RWPE2 (cell line): ENCODE results near the gene ST3GAL3.

Experiments used
- ATAC-seq: fragments of 200-7000 bp; cut with Tn5 transposase; 3 replicates; pipeline ENCODE4 v1.9.1; 2021; ENCODE audit warnings: low read depth
- DNase-seq: peaks from one replicate; pipeline ENCODE4 v3.0.0-alpha.2; 2020; ENCODE audit warnings: low spot score
- H3K27ac ChIP-seq: fragments of 450-650 bp; 2 replicates; pipeline ENCODE4 v1.5.1; 2017; ENCODE audit warnings: mild to moderate bottlenecking; ENCODE audit not compliant: poor library complexity, severe bottlenecking
- H3K27me3 ChIP-seq: fragments of 250-450 bp; sonication (Bioruptor Pico); 2 replicates; pipeline ENCODE4 v1.5.1; 2021; ENCODE audit warnings: mild to moderate bottlenecking, moderate library complexity; ENCODE audit not compliant: insufficient read depth, poor library complexity, severe bottlenecking
- H3K36me3 ChIP-seq: fragments of 250-450 bp; sonication (Bioruptor Pico); 2 replicates; pipeline ENCODE4 v1.5.1; 2020; ENCODE audit warnings: low read depth, mild to moderate bottlenecking, moderate library complexity
- H3K4me1 ChIP-seq: fragments of 250-450 bp; sonication (Bioruptor Pico); 2 replicates; pipeline ENCODE4 v1.5.1; 2021; ENCODE audit warnings: mild to moderate bottlenecking, moderate library complexity; ENCODE audit not compliant: insufficient read depth, poor library complexity, severe bottlenecking
- H3K4me3 ChIP-seq: fragments of 250-450 bp; sonication (Bioruptor Pico); 2 replicates; pipeline ENCODE4 v1.5.1; 2021; ENCODE audit warnings: mild to moderate bottlenecking, moderate library complexity; ENCODE audit not compliant: severe bottlenecking
- H3K9me3 ChIP-seq: fragments of 250-450 bp; sonication (Bioruptor Pico); 2 replicates; pipeline ENCODE4 v1.5.1; 2021; ENCODE audit warnings: mild to moderate bottlenecking, moderate library complexity; ENCODE audit not compliant: severe bottlenecking
- TF ChIP-seq, protein P1 (sequence below): fragments of 450-650 bp; IDR thresholded peaks from one replicate; pipeline ENCODE4 v1.5.1; 2017; ENCODE audit warnings: mild to moderate bottlenecking, moderate library complexity; ENCODE audit not compliant: poor library complexity, severe bottlenecking

The ST3GAL3 gene

DNA sequence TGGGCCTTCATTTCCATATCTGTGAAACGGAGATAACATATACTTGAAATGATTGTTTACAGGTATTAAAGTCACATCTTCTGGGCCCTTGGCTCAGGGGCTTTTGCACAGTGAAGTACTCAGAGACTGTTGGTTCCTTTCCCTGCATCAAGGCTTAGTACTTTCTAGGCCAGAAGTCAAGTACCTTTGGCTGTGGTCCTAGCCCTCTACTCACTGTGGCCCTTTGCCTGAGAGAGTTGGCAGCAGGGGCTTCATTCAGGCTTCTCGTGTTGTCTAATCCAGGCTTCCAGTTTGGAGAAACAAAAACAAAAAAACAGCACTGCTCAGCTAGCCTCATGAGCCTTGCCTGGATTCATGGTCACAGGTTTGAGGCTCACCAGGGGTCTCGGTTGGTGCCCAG lies 254.4 kb downstream of the ST3GAL3 start:
- H3K27me3 ChIP-seq = no peaks in the 10 kb centered on the region
- no peaks in the 10 kb centered on the region for H3K9me3 ChIP-seq
- H3K36me3 ChIP-seq = peaks cover 15% of the 10 kb centered on the region
- no peak for ATAC-seq
- no peak for DNase-seq
- no peak overlapping the region for H3K4me3 ChIP-seq
- H3K27ac ChIP-seq = no peak overlapping the region
- TF ChIP-seq, protein P1, sequence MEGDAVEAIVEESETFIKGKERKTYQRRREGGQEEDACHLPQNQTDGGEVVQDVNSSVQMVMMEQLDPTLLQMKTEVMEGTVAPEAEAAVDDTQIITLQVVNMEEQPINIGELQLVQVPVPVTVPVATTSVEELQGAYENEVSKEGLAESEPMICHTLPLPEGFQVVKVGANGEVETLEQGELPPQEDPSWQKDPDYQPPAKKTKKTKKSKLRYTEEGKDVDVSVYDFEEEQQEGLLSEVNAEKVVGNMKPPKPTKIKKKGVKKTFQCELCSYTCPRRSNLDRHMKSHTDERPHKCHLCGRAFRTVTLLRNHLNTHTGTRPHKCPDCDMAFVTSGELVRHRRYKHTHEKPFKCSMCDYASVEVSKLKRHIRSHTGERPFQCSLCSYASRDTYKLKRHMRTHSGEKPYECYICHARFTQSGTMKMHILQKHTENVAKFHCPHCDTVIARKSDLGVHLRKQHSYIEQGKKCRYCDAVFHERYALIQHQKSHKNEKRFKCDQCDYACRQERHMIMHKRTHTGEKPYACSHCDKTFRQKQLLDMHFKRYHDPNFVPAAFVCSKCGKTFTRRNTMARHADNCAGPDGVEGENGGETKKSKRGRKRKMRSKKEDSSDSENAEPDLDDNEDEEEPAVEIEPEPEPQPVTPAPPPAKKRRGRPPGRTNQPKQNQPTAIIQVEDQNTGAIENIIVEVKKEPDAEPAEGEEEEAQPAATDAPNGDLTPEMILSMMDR = no peak
- H3K4me1 ChIP-seq = no peaks in the 10 kb centered on the region

DNA sequence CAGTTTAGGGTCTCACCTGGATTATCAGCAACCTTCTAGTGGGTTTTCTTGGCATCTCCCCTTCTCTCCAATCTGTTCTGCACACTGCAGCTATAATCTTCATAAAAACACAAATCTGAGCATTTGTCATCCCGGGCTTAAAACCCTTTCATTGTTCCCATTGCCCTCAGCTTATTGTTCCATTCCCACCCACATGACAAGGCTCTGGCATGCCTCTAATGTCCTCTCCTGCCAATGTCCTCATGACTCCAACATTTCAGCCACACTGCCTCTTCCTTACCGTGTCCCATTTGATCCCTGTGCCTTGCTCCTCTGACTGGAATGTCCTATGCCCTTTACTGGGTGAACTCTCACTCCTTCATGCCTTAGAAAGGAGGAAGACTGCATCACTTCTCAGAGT lies 255.0 kb downstream of the ST3GAL3 start:
- H3K4me1 ChIP-seq = no peaks in the 10 kb centered on the region
- H3K27me3 ChIP-seq = no peaks in the 10 kb centered on the region
- ATAC-seq (no peak), DNase-seq (no peak)
- no peaks in the 10 kb centered on the region for H3K9me3 ChIP-seq
- peaks cover 15% of the 10 kb centered on the region for H3K36me3 ChIP-seq
- no peak overlapping the region for H3K4me3 ChIP-seq
- no peak overlapping the region for H3K27ac ChIP-seq
- TF ChIP-seq, protein P1 = no peak

DNA sequence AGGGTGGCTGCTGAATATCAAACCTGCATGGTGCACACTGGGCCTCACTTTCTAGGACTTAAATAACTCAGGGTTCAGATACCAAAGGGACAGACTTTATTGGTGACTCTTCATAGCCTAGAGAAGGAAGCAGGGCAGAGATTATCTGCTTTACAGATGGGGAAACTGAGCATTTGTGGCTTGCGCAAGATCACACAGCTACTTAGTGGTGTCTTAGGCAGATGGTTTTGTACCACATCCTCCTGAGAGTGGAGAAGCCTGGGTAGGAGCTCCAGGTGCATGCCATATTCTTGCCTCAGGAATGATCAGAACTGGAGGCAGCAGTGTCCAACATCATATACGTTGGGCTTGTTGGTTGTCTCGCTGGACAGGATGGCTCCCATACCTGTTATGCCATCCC lies 255.7 kb downstream of the ST3GAL3 start:
- TF ChIP-seq, protein P1 = no peak
- Histone ChIP-seq H3K4me3 (no peak overlapping the region), H3K27me3 (no peaks in the 10 kb centered on the region), H3K36me3 (peaks cover 15% of the 10 kb centered on the region), H3K27ac (no peak overlapping the region), H3K4me1 (no peaks in the 10 kb centered on the region), H3K9me3 (no peaks in the 10 kb centered on the region)
- no peak for ATAC-seq
- DNase-seq = no peak

DNA sequence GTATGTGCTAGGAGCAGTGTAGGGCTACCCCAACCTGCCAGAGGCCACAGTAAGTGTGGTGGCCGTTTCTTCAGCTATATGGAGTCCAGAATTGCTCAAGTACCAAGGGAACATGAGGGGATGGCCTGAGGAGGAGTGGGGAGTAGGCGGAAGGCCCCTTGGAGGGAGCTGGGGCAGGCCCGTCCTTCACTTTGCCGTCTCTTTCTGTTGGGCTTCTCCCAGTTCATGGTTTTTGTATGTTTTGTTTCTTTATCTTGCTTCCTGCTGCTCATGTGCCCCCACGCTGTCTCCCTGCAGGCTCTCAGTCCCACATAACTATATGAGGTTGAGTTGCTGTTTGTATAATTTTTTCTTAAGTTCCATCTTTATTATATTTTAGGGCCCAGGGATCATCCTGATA lies 256.6 kb downstream of the ST3GAL3 start:
- no peak overlapping the region for H3K27ac ChIP-seq
- TF ChIP-seq, protein P1 = no peak
- H3K36me3 ChIP-seq = peaks cover 6% of the 10 kb centered on the region
- H3K27me3 ChIP-seq = no peaks in the 10 kb centered on the region
- H3K4me1 ChIP-seq = no peaks in the 10 kb centered on the region
- no peak for DNase-seq
- H3K9me3 ChIP-seq = no peaks in the 10 kb centered on the region
- no peak overlapping the region for H3K4me3 ChIP-seq
- no peak for ATAC-seq

DNA sequence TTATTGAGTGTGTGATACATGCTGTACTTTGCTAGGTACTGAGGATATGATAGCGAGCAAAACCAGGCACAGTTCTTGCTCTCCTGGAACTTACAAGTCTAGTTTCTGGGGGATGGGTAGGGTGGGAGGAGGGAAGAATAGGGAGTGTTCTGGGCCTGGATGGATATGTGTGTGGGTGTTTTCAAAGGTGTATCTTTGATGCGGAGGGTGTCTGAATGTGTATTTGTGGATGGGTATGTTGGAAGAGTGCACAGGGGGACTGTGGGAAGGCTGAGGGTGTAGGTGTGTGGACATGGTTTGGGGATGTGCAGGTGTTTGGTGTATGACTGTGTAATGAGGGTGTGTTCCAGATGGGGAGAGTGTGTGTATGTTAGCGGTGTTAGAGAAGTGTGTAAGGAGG lies 258.0 kb downstream of the ST3GAL3 start:
- H3K9me3 ChIP-seq = no peaks in the 10 kb centered on the region
- H3K27ac ChIP-seq = no peak overlapping the region
- peaks cover 4% of the 10 kb centered on the region; the same call in 1 of the 2 replicates for H3K36me3 ChIP-seq
- ATAC-seq = no peak
- no peak for DNase-seq
- H3K4me1 ChIP-seq = no peaks in the 10 kb centered on the region
- H3K4me3 ChIP-seq = no peak overlapping the region
- no peaks in the 10 kb centered on the region for H3K27me3 ChIP-seq
- TF ChIP-seq, protein P1 = no peak
